Cortex of kidney (tissue), 1 donor: ENCODE results near the gene PHC3.

Experiments used
- DNase-seq: peaks from one replicate; lab custom pipeline; 2025; lab: John Stamatoyannopoulos, UW

Gene PHC3

DNA sequence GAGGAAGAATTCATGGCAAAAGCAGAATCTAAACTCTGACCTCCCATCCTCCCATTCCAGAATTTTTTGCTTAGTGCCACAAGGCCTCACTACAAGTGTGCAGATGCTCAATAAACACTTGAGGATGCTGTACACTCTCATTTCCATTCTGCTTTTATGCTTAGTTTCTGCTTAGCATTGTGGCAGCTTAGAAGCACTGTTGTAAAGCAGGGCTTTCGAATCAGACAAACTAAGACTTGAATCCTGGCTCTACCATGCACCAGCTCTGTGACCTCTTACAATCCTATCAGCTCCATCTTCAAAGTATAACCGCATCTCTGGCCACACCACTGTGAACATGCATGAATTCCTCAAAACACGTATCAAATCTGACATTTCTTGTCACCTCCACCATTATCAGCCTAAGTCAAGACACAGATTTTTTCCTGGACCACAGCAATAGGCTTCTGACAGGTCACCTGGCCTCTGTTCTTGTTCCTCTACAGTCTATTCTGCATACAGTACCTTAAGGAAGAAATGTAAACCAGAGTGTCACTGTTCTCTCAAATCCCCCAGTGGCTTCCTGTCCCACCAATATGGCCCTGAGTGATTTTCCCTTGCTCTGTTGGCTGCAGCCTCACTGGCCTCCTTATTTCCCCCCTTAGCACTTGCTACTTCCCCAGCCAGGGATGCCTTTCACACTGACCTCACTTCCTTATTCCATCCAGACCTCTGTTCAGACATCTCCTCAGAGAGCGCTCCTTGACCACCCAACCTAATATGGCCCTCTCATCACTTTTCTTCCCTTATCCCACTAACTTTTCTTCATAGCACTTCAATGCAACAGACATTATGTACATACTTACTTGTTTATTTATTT, 8.1 kb upstream of the PHC3 start:
- DNase-seq: no peak

DNA sequence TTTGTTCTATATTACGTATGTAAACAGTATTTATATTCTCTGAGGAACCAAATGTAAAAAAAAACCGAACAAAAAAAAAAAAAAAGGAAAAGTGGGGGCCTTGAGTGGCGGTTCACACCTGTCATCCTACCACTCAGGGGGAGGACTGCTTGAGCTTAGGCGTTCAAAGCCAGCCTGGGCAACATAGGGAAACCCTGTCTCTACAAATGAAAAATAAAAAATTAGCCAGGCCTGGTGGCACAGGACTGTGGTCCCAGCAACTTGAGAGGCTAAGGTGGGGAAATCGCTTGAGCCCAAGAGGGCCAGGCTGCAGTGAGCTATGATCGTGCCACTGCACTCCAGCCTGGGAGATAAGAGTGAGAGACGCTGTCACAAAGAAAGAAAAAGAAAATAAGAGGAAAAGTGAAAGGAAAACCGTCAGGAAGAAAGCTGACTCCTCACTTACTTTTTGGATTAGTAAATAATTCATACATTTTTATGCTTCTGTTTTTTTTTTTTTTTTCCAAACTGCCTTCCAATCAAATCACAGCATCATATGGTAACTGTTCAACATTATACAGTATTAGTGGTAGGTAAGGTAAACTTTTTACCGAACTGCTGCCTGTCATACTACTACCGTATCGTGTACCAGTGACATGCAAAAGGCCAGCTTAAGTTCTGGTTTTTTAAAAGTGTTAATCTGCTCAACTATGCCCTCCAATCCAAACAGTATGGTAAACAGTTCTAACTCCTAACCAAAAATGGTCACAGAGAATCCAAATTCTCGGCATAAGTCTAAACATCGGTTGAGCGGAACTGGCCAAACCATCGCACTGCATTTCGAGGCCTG, 1.2 kb downstream of the PHC3 start:
- DNase-seq: no peak

DNA sequence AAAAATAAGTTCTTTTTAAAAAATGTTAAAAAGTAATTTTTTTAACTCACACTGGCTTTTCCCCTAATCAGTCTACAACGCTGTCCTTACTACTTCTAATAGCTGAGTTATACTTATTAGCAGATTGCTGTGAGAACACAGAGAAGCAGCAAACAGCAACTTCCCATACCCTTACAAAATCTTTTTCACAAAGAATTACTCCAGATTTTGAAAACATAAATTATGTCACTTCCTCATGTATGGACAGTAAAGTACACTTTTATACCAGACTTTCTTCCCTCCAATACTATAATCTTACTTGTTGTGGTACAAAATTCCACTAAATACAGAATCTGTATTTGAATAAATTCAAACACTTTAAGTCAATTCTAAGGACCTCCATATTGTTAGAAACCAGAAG, 2.1 kb downstream of the PHC3 start:
- no peak for DNase-seq

DNA sequence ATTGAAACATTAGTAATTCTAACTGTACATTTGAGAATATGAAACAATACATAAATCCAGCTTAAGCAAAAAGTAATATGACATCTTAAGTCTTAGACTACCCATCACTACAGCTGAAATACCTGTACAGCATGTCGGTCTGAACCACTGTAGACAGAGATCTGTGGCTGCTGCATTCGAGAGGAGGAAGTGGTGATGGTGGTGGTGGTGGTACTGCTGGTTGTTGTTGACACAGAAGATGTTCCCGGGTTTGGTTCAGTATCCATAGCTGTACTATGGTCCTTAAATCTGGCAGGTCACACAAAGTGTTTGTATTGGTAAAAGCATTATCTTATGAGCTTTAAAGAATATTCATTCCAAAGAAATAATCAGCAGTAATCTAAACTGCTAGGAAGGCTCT, 2.9 kb downstream of the PHC3 start:
- DNase-seq: no peak

GRCh38 chr3:170171563-170171962, 10.0 kb downstream of the PHC3 start:
- no peak for DNase-seq

- no peak for DNase-seq
These were observed 16.8 kb downstream of the PHC3 start for GRCh38 chr3:170164717-170165116.

DNA sequence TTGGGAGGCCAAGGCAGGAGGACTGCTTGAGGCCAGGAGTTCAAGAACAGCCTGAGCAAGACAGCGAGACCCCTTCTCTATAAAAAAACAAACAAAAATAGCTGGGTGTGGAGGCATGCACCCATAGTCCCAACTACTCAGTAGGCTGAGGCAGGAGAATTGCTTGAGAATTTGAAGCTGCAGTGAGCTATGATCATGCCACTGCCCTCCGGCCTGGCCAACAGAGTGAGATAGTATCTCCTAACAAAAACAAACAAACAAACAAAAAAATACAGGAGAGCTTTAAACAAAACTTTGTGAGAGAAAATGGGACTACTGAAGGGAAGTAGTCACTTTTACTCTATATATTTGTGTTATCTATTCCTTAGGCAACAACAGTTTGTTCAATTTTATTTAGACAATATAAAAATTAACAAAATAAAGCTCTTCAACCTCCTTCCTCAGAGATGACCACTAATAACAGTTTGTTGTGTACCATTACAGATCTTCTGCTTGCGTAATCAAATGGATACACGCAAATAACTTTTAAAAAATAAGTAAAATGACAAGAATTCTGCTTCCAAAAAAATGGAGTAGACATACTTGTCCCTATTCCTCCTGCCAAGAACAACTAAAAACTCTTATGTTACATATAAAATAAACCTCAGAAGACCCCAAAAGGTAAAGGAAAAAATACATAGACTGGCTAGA, 17.4 kb downstream of the PHC3 start:
- no peak for DNase-seq

DNA sequence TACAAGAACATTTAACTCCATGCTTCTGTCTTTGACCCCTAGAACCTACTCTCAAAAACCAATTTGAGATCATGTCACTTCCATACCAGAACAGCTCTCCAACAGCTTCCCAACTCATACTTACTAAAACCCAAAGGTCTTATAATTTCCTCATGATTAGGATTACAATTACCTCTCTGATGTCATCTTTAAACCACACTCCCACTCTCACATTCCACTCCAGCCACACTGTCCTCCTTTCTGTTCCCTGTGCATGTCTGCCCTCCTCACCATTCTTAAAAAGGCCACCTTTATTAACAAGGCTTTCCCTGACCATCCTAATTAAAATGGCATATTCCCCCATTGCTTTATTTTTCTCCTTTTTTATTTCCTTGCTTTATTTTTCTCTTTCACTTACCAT, 18.9 kb downstream of the PHC3 start:
- no peak for DNase-seq

DNA sequence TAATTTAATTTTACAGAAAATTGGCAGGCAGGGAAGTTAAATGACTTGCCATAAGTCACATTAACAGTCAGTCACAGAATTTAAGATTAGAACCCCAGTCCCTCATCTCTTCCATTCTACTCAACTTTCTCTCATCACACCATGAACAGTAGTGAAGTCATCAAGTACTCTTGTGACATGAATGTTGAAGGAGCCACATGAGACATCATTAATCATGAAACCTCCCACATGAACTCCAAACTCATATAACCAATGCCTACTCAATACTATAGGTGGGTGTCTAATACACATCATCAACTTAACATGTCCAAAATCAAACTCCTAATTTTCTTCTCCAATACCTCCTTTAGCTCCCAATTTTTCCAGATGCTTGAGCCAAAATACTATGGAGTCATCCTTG, 19.5 kb downstream of the PHC3 start:
- no peak for DNase-seq

DNA sequence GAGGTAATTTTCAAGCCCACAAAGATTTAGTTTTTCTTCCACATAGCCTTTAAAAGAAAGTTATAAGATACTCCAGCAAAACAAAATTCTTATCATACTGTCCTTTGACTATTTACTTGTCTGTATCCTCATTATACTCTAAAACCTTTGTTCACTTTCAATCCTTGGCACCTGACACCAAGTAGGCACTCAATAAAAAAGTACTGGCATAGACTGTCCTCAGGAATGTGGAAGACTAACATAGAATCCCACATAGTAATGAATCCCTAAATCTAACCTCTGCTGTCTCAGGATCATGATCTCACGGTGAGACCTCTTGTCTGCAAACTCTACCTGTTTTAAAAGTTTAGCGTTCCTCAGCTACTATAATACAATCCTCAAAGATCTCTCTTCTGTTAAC, 21.6 kb downstream of the PHC3 start:
- DNase-seq: no peak

- no peak for DNase-seq
These were observed 22.1 kb downstream of the PHC3 start for GRCh38 chr3:170159459-170159858.

GRCh38 chr3:170155604-170156003, 25.9 kb downstream of the PHC3 start:
- no peak for DNase-seq

DNA sequence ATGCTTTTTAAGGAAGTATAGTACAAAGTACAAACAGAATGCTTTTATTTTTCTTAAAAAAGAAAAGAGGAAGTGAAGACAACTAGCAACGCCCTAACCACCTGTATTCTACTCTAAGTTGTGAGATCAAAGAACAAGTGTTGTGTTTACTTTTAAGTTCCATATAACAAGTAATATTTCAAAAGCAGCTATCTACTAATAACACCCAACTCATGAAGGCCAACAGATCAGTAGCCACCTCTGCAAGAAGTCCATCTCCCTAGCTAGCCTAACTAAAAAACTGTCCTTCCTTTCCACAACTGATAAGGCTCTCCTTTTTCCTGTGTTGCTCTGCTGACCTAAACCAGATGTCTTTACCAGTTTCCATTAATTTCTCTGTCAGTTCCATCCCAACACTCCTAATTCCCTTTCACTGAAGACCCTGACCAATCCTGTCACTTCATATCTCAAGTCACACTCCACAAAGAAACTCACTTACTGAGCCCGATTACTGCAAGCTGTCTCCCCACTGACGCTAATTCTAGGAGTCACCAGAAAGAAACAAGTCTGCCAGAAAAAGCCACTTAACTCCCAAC, 26.9 kb downstream of the PHC3 start:
- no peak for DNase-seq

DNA sequence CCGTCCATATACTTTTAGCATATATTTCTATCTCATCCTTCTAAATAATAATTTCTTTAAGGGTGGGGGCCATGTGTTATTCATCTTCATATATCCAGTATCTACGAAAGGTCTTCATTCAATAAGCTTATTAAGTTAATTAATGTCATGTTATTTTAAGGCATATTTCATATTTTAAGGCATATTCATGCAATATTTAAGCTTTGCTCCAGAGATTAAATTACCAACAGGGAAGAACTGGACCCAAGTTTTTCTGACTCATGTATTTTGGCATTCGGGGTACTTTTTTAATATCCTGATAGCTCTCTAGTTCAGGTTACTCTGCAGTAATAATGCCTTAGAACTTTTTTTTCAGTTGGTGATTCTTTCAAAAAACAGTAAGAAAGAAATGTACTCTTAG, 27.4 kb downstream of the PHC3 start:
- no peak for DNase-seq

- no peak for DNase-seq
These were observed 30.0 kb downstream of the PHC3 start for GRCh38 chr3:170151536-170151935.

- no peak for DNase-seq
These were observed 32.5 kb downstream of the PHC3 start for GRCh38 chr3:170149016-170149415.

DNA sequence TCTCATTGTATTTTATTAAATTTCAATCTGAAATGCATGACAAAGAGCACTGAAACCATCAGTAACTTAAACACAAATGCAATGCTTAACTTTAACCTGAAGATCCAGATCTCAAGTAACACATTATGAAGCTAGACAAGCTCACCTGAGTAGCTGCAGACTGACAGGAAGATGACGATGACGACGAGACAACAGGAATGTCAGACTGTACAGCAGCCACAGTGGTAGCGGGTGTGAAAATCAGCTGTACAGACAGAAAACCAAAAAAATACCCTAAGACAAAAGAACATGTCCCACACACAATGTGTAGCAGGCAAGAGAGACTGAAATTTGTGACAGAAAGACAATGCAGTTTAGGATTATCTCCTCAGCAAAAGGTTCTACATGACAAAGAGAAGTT, 36.3 kb downstream of the PHC3 start:
- DNase-seq: no peak

DNA sequence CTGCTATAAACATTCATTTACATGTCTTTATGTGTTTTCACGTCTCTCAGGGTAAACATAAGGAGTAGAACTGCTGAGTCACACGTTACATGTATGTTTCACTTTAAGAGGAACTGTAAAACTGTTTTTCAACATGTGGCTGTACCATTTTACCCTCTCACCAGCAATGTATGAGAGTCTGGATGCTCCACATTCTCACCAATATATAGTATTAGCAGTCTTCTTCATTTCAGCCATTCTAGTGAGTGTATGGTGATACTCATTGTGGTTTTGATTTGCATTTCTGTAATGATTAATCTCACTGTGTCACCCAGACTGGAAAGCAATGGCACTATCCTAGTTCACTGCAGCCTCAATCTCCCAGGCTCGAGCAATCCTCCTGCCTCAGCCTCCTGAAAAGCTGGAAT, 37.1 kb downstream of the PHC3 start:
- no peak for DNase-seq

DNA sequence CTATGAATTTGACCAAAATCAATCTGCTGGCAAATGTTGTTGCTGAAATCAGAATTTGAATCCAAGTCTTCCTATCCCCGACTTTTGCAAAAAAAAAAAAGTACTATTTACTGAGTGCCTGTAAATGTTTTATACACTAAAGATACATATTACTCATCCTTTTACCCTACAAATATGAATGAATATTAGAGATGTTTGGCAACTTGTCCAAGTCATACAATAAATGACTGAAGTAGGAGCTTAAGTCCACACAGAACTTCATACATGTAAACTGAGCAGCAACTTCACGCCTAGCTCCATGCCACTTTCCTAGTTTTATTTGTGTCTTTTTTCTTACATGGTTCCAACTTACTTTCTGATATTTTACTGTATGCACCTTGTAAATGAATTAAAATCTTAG, 39.2 kb downstream of the PHC3 start:
- no peak for DNase-seq

DNA sequence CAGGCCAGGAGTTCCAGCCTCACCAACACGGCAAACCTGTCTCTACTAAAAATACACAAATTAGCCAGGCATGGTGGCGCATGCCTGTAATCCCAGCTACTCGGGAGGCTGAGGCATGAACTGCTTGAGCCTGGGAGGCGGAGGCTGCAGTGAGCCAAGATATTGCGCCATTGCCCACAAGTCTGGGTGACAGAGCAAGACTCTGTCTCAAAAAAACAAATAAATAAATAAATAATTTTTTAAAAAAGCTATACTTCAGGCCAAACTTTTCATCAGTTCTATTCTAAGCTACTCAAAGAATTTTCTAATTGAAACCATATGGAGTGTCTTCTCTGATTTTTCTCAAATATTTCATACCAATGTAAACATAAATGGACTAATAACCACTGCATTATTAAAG, 43.5 kb downstream of the PHC3 start:
- no peak for DNase-seq

DNA sequence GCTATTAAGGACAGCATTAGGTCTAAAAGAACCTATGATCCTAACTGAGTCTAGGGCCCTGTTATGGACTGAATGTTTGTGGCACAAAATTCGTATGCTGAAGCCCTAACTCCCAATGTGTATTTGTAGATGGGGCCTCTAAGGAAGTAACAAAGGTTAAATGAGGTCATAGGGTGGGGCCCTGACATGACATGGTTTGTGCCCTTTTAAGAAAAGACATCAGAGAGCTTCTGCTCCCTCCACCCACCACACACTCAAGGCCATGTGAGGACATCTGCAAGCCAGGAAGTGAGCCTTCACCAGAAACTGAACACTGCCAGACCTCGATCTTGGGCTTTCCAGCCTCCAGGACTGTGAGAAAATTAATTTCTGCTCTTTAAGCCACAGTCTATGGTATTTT, 49.2 kb downstream of the PHC3 start:
- no peak for DNase-seq

DNA sequence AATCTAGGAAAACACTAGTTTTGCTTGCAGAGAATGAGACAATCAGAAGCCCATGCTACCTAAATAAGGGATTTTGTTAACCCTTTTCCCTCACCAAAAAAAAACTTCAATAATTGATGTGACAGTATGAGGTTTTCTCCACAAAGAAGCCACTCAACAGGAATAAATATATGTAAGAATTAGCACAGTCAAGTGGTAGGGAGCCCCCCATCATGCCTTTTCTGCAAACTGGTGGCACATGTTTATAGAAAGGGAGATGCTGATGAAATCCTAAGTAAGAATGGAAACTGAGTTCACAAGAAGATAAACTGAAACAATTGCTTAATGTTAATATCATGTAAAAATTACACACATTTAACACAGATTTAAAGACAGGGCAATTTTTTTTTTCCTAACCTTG, 51.0 kb downstream of the PHC3 start:
- DNase-seq: no peak
